C4-2B (cell line): ENCODE results near the gene GPATCH4.

ENCODE experiments used
- CTCF ChIP-seq: fragments of 450-650 bp; conservative IDR thresholded peaks from 2 replicates; pipeline ENCODE4 v1.5.1; 2017; ENCODE audit warnings: mild to moderate bottlenecking
- ZFX ChIP-seq: fragments of 450-650 bp; IDR thresholded peaks from 2 replicates; pipeline ENCODE4 v1.6.1; 2017

DNA sequence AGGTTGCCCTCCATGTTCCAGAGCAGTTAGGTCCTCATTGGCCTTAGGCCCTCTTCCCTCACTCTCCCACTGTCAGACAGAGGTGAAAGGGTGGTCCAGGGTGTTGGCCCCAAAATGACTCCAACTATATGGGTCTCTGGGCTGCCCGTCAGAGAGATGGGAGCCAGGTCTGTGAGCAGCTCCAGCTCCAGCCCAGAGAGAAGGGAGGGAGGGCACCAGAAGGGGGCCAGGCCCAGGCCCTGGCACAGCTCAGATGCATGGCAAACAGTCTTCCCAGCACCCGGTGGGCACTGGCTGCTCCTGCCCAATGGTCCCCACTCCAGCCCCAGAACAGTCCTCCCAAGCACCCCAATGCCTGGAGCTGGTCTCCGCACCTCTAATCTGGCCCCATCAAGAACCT lies 42.9 kb upstream of the GPATCH4 start:
- TF ChIP-seq CTCF (no peak), ZFX (no peak)
